Suppressor macrophage (primary cell): ENCODE results near the gene HECTD4.
A peak's percentile ranks its signal among the peaks of the same experiment; 100 is the strongest.
"Not testable (repeated sequence)": the region's sequence is repeated elsewhere in the genome, so short reads cannot be mapped to it uniquely, and the experiment has no call there.

Source experiments
- DNase-seq, 4 experiments: peaks; one replicate each; pipeline ENCODE4 v3.0.0-alpha.2; 2020 to 2022

HECTD4 gene

GRCh38 chr12:112350593-112351592, 31.3 kb downstream of the HECTD4 start:
- no peak for DNase-seq

- peak in 1 of 4 experiments; percentile 17 for DNase-seq
These were observed 32.8 kb downstream of the HECTD4 start for GRCh38 chr12:112349431-112349830.

DNA sequence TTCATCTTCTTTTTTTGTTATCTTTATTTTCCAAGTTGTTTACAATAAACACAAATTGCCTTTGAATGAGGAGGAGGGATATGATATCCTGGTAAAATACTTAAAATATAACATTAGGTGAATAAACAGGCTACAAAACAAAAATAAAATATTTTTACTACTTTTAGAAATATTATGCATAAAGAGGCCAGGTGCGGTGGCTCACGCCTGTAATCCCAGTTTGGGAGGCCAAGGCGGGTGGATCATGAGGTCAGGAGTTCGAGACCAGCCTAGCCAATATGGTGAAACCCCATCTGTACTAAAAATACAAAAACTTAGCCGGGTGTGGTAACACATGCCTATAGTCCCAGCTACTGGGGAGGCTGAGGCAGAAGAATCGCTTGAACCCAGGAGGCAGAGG, 33.3 kb downstream of the HECTD4 start:
- DNase-seq = not testable (repeated sequence)

DNA sequence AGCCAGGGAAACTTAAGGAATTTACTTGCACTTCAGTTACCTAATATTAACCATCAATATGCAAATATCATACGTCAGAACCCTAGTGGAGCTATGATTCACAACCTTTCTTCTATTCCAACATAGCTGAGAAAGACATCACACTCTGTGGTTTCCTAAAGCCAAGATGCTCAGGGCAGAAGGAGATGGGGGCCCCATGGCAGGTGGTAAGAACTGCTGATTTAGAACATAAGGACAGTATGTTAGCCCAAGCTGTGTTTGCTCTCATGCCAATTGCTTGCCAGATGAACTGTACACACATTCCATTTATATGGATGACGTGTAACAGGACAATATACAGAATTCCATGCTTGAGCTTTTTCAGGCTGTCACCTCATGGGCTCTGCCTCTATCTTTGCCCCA, 34.6 kb downstream of the HECTD4 start:
- DNase-seq = peak in 1 of 4 experiments; percentile 3

GRCh38 chr12:112346194-112346593, 36.0 kb downstream of the HECTD4 start:
- DNase-seq = no peak

GRCh38 chr12:112344220-112344619, 38.0 kb downstream of the HECTD4 start:
- DNase-seq = no peak

DNA sequence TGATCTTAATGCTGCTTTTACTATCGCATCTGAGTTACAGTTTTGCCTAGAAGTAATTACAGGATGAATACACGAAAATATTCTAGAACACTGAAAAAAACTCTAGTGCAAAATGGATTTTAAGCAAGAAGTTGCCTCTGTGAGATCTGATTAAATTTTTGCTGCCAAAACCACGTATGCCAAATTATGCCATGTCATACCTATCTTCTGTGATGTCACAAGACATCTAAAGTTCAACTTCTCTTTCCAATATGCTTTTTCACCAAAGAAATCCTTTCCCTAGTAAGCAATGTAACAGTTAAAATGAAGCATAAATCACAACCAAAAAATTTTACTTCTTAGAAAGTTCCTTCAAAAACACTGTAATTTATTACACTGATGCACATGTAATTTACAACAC, 39.6 kb downstream of the HECTD4 start:
- peak in 2 of 4 experiments; percentile 20 to 24 for DNase-seq

GRCh38 chr12:112341046-112341825, 41.0 kb downstream of the HECTD4 start:
- no peak for DNase-seq

- no peak for DNase-seq
These were observed 42.0 kb downstream of the HECTD4 start for GRCh38 chr12:112340230-112340629.

- not testable (repeated sequence) for DNase-seq
These were observed 47.2 kb downstream of the HECTD4 start for GRCh38 chr12:112334999-112335398.

- no peak for DNase-seq
These were observed 49.2 kb downstream of the HECTD4 start for GRCh38 chr12:112333019-112333418.

DNA sequence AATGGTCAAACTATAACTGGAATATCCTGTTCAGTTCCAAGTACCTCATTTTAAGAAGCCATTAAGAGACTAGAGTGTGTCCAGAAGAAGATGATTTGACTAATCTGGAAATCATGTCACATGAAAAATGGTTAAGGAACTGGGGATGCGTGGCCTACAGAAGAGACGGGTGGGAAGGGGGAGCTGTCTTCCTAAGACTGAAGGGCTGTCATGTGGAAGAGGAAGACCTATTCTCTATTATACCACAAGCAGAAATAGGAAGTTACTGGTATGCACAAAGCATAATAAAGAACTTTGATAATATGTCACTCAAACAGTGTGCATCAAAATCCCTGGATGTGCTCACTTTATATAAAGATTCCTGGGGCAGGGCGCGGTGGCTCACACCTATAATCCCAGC, 50.3 kb downstream of the HECTD4 start:
- DNase-seq = peak; percentile 71 to 89 (median 86)

- no peak for DNase-seq
These were observed 51.5 kb downstream of the HECTD4 start for GRCh38 chr12:112330706-112331105.

GRCh38 chr12:112328456-112329124, 53.6 kb downstream of the HECTD4 start:
- no peak for DNase-seq

DNA sequence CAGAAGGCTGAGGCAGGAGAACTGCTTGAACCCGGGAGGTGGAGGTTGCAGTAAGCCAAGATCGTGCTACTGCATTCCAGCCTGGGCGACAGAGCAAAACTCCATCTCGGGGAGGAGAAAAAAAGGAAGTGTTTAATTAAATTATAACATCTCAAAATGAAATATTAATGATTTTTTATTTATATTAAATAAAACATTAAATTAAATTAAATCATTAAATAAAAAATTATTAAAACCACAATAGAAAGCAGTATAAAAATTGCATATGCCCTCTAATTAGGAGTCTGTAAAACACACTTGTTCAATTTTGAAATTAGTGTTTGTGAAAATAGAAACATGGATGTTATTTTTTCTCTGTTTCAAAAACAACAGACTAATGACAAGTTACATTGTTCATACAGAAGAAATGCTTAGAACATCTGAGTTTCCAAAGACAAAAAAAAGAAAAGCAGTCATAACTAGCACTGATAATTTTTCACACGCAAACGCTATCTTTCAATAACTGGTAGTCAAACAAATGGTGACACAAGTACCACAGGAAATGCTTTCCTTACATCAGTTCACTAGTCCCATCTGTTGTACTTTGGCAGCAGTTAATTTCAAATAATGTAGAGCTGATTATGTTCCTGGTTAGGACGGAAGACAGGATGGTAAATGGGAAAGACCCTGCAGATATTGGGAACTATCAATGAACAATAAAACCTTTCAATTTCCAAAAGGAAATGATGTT, 54.9 kb downstream of the HECTD4 start:
- no peak for DNase-seq

- no peak for DNase-seq
These were observed 56.5 kb downstream of the HECTD4 start for GRCh38 chr12:112325622-112326207.

DNA sequence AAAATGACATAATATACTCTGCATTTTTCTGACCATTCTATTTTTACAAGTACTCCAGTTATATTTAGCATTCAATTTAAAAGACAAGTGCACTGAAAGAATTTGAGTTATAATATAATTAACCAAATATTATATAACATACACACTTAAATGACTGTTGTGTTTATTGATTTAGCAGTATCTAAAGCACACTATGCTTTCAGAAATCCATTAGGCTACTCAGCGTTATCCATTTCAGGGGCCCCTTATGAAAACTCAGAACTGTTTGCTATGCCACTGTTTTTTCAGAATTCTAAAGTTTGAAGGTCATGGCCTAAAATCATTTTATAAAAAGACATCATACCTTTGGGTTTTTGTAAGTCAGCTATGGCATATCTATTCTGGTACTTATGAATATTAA, 57.1 kb downstream of the HECTD4 start:
- DNase-seq = no peak

- no peak for DNase-seq
These were observed 59.2 kb downstream of the HECTD4 start for GRCh38 chr12:112322882-112323547.

DNA sequence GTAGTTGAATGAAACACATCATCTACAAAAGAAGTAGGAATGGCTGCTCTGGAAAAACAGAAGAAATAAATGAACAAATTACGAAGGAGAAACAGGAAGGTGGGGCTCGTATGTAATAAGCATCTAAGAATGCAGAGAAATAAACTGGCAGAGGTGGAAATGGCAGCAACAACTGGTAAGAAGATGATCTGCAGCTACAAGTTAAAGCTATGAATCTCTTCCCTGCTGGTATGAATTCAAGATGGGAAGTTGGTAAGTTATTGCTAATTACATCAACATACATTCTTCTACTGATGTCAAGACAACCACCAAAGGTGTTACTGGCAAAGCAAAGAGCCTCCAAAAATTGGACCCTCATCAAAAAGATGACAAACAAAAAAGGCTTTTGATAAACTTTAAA, 59.8 kb downstream of the HECTD4 start:
- DNase-seq = no peak

DNA sequence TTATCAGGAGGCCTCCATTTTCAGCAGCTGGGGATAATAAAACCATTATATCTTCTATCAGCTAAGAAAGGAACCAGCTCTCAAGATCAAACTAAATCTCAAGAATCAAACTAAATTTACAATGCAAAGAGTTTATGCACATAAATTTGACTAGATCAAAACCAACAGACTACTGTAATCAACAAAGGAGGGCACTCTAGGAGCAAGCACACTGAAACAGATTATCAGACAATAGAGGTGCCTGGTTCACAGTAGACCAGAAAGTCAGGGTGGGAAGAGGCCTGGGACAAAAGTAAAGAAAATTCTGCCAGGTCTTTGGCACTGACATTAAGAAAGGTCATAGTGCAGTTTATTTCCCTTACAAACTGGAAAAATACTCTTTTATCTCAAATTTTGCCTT, 61.0 kb downstream of the HECTD4 start:
- no peak for DNase-seq

DNA sequence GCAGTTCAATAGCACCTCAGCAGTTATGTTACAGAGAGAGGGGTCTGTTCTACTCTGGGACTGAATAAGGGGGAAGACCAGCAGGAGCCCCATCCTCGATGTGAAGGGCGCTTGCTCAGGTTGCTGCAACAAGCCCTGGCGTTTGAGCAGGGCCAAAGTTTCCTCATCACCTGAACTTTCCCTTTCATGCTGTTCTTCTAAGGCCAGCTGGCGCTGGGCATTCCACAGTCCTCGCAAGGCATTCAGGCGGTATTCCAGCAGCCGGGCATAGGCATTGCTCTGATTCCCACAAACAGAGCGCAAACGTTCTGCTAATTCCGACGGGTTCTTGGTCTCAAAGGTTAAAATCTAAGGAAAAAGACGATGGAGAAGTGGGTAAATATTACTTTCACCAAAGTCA, 62.8 kb downstream of the HECTD4 start:
- no peak for DNase-seq
